HG02588 (cell line): ENCODE results near the gene IL17B.

Experiments
- ATAC-seq: cut with Tn5 transposase; IDR thresholded peaks from one replicate; pipeline ENCODE4 v1.9.1; 2021; ENCODE audit warnings: mild to moderate bottlenecking, moderate library complexity; ENCODE audit not compliant: unreplicated experiment

The IL17B gene

GRCh38 chr5:149362541-149362940 is 16.6 kb downstream of the IL17B start:
- ATAC-seq, result no peak

GRCh38 chr5:149360272-149360671 is 18.8 kb downstream of the IL17B start:
- no peak for ATAC-seq

DNA sequence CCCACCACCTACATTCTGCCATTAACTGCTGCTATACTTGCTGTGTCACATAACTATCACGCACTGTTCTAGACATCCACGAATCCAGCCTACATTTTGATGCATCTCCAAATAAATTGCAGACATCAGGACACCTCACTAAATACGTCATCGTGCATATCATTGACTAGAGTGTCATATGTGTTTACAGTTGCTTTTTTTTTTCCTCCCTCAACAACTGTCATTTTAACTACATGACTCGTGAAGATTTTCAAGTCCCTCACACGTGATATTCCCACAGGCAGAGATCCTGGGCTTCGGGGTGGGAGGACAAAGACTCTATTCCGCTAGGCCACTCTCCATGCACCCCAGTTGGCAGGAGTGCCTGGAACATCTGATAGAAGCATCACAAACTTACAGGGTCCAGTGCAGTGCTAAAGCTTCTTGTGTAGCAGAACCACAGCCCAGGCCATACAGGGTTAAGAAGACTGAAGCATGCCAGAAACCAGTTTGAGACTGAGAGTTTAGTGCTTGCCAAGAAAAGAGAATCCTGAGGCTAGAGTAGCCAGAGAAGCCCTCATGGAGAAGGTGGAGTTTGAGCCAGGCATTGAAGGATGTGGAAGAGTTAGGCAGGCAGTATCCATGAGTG is 20.1 kb downstream of the IL17B start:
- ATAC-seq, result no peak

DNA sequence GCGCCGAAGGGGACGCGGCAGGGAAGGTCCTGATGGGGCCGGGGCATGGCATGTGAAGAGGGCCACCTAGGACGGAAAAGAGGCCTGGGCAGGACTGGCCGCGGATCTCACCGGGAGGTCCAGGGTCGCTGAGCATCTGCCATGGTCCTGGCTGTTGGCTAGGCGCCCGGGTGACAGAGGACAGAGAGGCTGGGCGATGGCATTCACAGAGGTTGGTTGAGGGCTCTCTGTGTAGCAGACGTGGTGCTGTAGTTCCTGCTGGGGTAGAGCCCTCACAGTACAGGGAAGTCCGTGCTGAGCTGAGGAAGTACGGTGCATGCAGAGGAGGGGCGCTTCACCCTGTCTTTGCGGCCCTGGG is 20.8 kb downstream of the IL17B start:
- ATAC-seq, result peak; percentile 5

- peak; percentile 100 for ATAC-seq
Observed at GRCh38 chr5:149357370-149358293, 21.5 kb downstream of the IL17B start, which contains the start of gene PCYOX1L. Gene PCYOX1L (plus strand): TSS chr5:149358046. CDS start chr5:149358069, 23 bp downstream.

DNA sequence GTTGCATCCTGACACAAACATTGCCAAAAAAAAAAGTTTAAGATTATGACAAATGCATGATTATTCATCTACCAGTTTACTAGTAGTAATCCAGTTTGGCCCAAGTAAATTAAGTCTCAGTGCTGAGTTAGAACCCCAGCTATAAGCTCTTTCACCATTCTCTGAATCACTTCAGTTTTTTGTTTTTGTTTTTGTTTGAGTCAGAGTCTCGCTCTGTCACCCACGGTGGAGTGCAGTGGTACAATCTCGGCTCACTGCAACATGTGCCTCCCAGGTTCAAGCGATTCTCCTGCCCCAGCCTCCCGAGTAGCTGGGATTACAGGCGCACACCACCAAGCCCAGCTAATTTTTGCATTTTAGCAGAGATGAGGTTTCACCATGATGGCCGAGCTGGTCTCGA is 22.7 kb downstream of the IL17B start:
- ATAC-seq, result no peak

GRCh38 chr5:149355688-149356087 is 23.4 kb downstream of the IL17B start:
- ATAC-seq, result no peak

- no peak for ATAC-seq
Observed at GRCh38 chr5:149353911-149354310, 25.2 kb downstream of the IL17B start.

GRCh38 chr5:149352169-149352568 is 26.9 kb downstream of the IL17B start:
- no peak for ATAC-seq

GRCh38 chr5:149349382-149349781 is 29.7 kb downstream of the IL17B start:
- no peak for ATAC-seq

GRCh38 chr5:149348518-149348917 is 30.6 kb downstream of the IL17B start:
- ATAC-seq, result no peak

DNA sequence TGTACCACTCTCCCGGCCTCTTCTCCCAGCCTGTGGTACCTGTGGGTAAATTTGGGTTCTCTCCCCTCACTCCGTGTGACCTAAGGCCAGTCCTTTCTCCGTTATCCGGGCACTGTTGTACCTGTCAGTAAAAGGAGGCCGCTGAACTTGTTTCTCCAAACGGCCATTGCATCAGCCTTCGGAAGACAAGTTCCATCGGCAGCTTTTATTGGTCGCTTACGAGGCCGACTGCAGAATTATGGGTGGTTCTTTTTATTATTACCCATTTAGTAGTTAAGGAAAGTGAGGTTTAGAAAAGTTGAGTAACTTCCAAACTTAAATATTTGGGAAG is 33.2 kb downstream of the IL17B start:
- peak; percentile 6 for ATAC-seq

DNA sequence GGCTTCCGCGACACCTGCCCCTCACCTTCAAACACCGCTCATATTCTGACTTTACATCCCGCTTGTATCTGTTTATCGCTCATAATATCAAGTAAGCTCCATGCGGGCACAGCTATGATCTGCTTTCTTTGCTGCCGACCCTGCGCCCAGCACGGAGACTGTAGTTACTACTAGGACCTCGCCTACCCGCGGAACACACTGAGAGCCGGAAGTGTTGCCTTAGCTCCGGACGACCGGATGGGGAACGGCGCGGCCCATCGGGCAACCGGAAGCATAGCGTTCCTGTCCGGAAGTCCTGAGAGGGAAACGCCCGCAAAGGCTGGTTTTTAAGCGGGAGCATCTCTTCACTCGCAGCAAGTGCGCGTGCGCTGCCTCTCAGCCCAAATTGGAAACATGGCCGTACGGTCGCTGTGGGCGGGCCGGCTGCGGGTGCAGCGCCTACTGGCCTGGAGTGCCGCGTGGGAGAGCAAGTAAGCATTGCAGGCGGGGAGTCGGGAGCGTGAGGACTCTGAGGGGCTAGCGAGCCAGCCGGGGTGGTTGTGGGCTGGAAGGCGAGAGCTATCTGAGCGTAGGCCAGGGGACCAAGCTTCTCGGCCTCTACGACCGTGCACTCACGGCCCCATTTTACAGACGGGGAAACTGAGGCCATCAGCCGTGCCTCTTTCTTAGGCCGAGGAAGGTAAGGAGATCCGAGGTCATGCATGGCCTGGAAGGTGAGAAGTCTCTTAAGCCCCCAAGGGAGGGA is 33.8 kb downstream of the IL17B start, which contains the start of gene GRPEL2:
GRPEL2 (plus strand) TSS at position 353 of the 745 bp plus-strand sequence; CDS start at position 394, 41 bp downstream.
- ATAC-seq, result peak; percentile 97

- ATAC-seq, result no peak
Observed at GRCh38 chr5:149344151-149344550, 34.9 kb downstream of the IL17B start.

DNA sequence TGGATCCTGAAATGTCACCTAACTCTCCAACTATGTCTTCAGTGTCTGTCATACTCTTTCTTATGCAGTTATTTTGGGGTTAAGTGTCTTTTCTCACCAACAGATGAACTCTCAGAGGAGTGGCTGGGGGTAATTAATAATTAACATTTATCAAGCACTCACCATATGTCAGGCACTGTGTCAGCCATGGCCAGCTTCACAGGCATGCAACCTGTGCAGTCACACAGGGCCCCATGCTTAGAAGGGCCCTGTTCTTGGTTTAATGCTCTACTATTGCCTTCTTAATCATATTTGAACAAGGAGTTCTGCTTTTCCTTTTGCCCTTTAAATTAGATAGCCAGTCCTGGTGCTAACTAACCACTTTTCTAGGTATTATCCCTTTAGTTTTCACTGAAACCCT is 37.2 kb downstream of the IL17B start:
- no peak for ATAC-seq

DNA sequence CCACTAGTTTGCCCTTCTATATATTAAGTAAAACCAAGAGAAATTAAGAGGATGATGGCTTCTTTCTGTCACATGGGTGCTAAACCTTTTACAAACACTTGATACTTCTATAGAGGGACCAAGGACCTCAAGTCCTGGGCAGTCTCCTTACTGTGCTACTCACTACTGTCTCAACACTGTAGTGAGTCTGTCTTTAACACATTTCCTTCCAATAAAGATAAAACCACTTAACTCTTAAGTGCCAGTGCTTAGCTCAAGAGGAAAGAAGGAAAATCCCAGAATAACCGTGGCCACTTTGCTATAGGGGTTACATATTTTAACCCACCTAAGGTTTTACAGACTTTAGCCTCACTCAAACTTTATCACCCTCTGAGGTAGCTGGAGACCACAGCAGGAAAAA is 38.2 kb downstream of the IL17B start:
- ATAC-seq, result no peak

DNA sequence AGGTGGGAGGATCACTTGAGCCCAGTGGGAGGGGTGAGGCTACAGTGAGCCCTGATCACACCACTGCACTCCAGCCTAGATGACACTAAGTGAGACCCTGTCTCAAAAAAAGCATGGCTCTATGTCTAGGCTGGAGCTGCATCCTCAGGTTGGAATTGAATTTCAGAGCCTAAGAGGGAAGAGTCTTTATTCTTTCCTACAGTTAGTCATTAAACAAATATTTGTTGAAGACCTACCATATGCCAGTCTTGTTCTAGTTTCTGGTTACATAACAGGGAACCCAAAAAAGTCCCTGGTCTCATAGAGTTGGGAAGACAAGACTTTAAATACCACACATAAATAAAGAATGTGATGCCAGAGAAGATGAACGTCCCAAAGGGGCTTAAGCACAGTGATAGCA is 40.7 kb downstream of the IL17B start:
- ATAC-seq, result no peak

DNA sequence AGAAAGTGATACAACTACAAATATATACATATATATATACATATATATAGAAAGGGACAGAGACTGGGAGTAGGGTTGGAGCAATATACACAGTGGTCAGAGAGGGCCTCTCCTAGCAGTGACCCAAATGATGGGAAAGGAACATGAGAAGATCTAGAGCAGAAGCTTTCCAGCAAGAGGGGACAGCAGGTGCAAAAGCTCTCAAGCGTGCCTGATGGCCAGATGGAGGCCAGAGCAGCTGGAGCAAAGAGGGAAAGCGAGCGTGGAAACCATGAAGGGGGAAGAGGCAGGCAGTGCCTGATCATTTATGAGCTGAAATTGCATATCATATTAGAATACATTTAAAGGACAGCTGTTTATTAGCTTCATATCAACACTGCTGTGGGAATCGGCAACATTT is 41.4 kb downstream of the IL17B start:
- no peak for ATAC-seq

GRCh38 chr5:149333711-149334443 is 45.2 kb downstream of the IL17B start:
- no peak for ATAC-seq

- ATAC-seq, result no peak
Observed at GRCh38 chr5:149328177-149328576, 50.9 kb downstream of the IL17B start.

DNA sequence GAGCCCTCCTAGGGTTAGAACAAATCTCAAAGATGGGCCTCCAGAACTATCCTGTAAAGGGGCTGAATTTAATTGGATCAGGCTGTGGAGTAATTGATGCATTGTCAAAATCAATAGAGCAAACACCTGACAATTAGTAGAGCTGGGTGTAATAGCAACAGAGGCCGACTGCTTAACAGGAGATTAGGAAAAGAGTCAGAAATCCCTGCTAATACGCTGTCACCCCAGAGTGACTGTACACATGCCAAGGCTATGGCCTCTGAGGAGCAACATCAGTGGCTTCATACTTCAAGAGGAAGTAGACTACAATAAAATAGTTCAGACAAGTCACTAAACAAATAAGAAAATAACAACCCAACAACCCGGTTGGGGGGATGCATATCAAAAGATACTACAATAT is 52.5 kb downstream of the IL17B start:
- ATAC-seq, result no peak
